Mesenchymal stem cell (in vitro differentiated cells and primary cell): ENCODE results near the gene TMEM130.
"Not testable (repeated sequence)": the region's sequence is repeated elsewhere in the genome, so short reads cannot be mapped to it uniquely, and the experiment has no call there.

Source experiments
- DNase-seq: peaks from one replicate; pipeline ENCODE4 v3.0.0-alpha.2; 2013
- H2AFZ ChIP-seq: one replicate; pipeline ENCODE4 v1.6.1; 2013; ENCODE audit warnings: low read depth, mild to moderate bottlenecking, control low read depth, inconsistent platforms, low read length, moderate library complexity
- H2AK5ac ChIP-seq: 2 replicates; pipeline ENCODE4 v1.6.1; 2013; ENCODE audit warnings: low read length, moderate library complexity, mild to moderate bottlenecking, inconsistent platforms; ENCODE audit not compliant: severe bottlenecking
- H2BK120ac ChIP-seq: one replicate; pipeline ENCODE4 v1.6.1; 2013; ENCODE audit warnings: low read depth, mild to moderate bottlenecking, inconsistent platforms, low read length, moderate library complexity
- H2BK12ac ChIP-seq, 2 experiments: one replicate each; pipeline ENCODE4 v1.6.1; 2013; ENCODE audit warnings: inconsistent platforms in 2 of 2, low read length in 2 of 2, mild to moderate bottlenecking in 2 of 2, moderate library complexity in 2 of 2, control low read depth in 1 of 2
- H2BK15ac ChIP-seq: one replicate; pipeline ENCODE4 v1.6.1; 2013; ENCODE audit warnings: mild to moderate bottlenecking, low read depth, inconsistent platforms; ENCODE audit not compliant: poor library complexity, severe bottlenecking
- H2BK5ac ChIP-seq: 2 replicates; pipeline ENCODE4 v1.6.1; 2013; ENCODE audit warnings: low read depth, mild to moderate bottlenecking, low read length, control low read depth, inconsistent platforms; ENCODE audit not compliant: poor library complexity, severe bottlenecking
- H3K14ac ChIP-seq, 2 experiments: one replicate each; pipeline ENCODE4 v1.6.1; 2013; ENCODE audit warnings: inconsistent platforms in 2 of 2, low read length in 2 of 2, control low read depth in 1 of 2, mild to moderate bottlenecking in 1 of 2, moderate library complexity in 1 of 2
- H3K18ac ChIP-seq, 2 experiments: one replicate each; pipeline ENCODE4 v1.6.1; 2013; ENCODE audit warnings: inconsistent platforms in 2 of 2, low read length in 2 of 2, control low read depth in 1 of 2, low read depth in 1 of 2, mild to moderate bottlenecking in 1 of 2
- H3K23ac ChIP-seq, 2 experiments: one replicate each; pipeline ENCODE4 v1.6.1; 2013; ENCODE audit warnings: inconsistent platforms in 2 of 2, low read length in 2 of 2, mild to moderate bottlenecking in 2 of 2, moderate library complexity in 2 of 2, control low read depth in 1 of 2
- H3K27ac ChIP-seq: 2 replicates; pipeline ENCODE4 v1.5.1; 2013; ENCODE audit warnings: mild to moderate bottlenecking, moderate library complexity, low read length, control low read depth, inconsistent platforms; ENCODE audit not compliant: poor library complexity, severe bottlenecking
- H3K27me3 ChIP-seq, 2 experiments: 2 replicates each; pipeline versions ENCODE4 v1.6.1 to v1.7.0; 2013; ENCODE audit warnings: low read length in 2 of 2, mild to moderate bottlenecking in 2 of 2, moderate library complexity in 2 of 2, control low read depth in 1 of 2, inconsistent platforms in 1 of 2; ENCODE audit not compliant: control insufficient read depth in 1 of 2, insufficient read depth in 1 of 2
- H3K36me3 ChIP-seq, 2 experiments: 2 replicates each; pipeline versions ENCODE4 v1.6.1 to v1.7.0; 2013; ENCODE audit warnings: low read length in 2 of 2, control low read depth in 1 of 2, inconsistent platforms in 1 of 2, low read depth in 1 of 2, mild to moderate bottlenecking in 1 of 2; ENCODE audit not compliant: insufficient read depth in 2 of 2, control insufficient read depth in 1 of 2
- H3K4ac ChIP-seq, 2 experiments: one replicate each; pipeline ENCODE4 v1.6.1; 2013; ENCODE audit warnings: inconsistent platforms in 2 of 2, low read length in 2 of 2, mild to moderate bottlenecking in 2 of 2, moderate library complexity in 2 of 2, control low read depth in 1 of 2, low read depth in 1 of 2
- H3K4me1 ChIP-seq: 2 replicates; pipeline ENCODE4 v1.6.1; 2013; ENCODE audit warnings: low read depth, low read length, control low read depth; ENCODE audit not compliant: control insufficient read depth, insufficient read depth
- H3K4me2 ChIP-seq: 2 replicates; pipeline ENCODE4 v1.6.1; 2013; ENCODE audit warnings: low read length, mild to moderate bottlenecking, inconsistent platforms; ENCODE audit not compliant: poor library complexity, severe bottlenecking
- H3K4me3 ChIP-seq, 2 experiments: 2 replicates each; pipeline versions ENCODE4 v1.5.1 to v1.7.0; 2013; ENCODE audit warnings: low read length in 2 of 2, mild to moderate bottlenecking in 2 of 2, control low read depth in 1 of 2, low read depth in 1 of 2; ENCODE audit not compliant: insufficient read depth in 1 of 2
- H3K79me1 ChIP-seq: replicated peaks from 2 replicates; pipeline ENCODE4 v1.6.1; 2013; ENCODE audit warnings: mild to moderate bottlenecking, control low read depth, low read length, inconsistent platforms; ENCODE audit not compliant: poor library complexity, severe bottlenecking
- H3K9ac ChIP-seq: 2 replicates; pipeline ENCODE4 v1.7.0; 2013; ENCODE audit warnings: mild to moderate bottlenecking, low read length, moderate library complexity
- H3K9me3 ChIP-seq: 2 replicates; pipeline ENCODE4 v1.7.0; 2013; ENCODE audit warnings: mild to moderate bottlenecking, low read length; ENCODE audit not compliant: control insufficient read depth
- H4K8ac ChIP-seq: one replicate; pipeline ENCODE4 v1.6.1; 2013; ENCODE audit warnings: inconsistent platforms, mild to moderate bottlenecking, low read length, moderate library complexity
- H4K91ac ChIP-seq: one replicate; pipeline ENCODE4 v1.6.1; 2013; ENCODE audit warnings: mild to moderate bottlenecking, low read length, inconsistent platforms
- WGBS: methylation state at CpG from one replicate; pipeline ENCODE4 v1.1.7; 2013; ENCODE audit warnings: mixed read lengths; 5-methylcytosine and 5-hydroxymethylcytosine counted together

Gene TMEM130

DNA sequence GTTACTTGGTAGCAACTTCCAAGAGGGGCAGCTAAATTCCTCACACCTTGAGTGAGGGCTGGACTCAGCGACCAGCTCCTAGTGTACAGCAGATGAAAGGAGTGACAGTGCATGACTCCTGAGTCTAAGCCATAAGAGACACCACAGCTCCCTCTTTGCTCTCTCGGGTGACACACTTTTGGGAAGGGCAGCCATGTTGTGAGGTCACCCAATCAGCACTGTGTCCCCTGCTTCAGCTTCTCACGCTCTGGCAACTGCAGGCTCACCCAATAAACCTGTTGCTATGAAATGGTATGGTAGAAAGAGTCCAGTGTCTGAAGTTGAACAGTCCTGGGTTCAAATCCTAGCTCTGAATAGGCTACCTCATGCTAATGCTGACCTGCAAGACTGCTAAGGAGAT, 20.9 kb downstream of the TMEM130 start:
- H3K4me2 ChIP-seq: no peak overlapping the region
- H4K8ac ChIP-seq: no peak overlapping the region
- no peak overlapping the region for H3K23ac ChIP-seq
- no peak overlapping the region for H2AFZ ChIP-seq
- H3K4me1 ChIP-seq: peaks cover 9% of the 10 kb centered on the region
- no peak for DNase-seq
- H3K4me3 ChIP-seq: no peak overlapping the region
- peaks cover 14% of the 10 kb centered on the region for H3K9me3 ChIP-seq
- H2BK5ac ChIP-seq: no peak overlapping the region
- no peak overlapping the region for H3K18ac ChIP-seq
- H3K4ac ChIP-seq: no peak overlapping the region
- no peak overlapping the region for H4K91ac ChIP-seq
- no peaks in the 10 kb centered on the region for H3K79me1 ChIP-seq
- H3K9ac ChIP-seq: no peak overlapping the region
- no peak overlapping the region for H2BK120ac ChIP-seq
- H3K27me3 ChIP-seq: peaks cover 2 to 3% of the 10 kb centered on the region in 2 experiments
- no peak overlapping the region for H2BK12ac ChIP-seq
- H3K14ac ChIP-seq: no peak overlapping the region
- H3K27ac ChIP-seq: no peak overlapping the region
- H2AK5ac ChIP-seq: no peak overlapping the region
- H2BK15ac ChIP-seq: peak overlapping the region; percentile 37
- 84% methylated on average over 3 of the region's 3 CpGs for WGBS
- no peaks in the 10 kb centered on the region for H3K36me3 ChIP-seq

DNA sequence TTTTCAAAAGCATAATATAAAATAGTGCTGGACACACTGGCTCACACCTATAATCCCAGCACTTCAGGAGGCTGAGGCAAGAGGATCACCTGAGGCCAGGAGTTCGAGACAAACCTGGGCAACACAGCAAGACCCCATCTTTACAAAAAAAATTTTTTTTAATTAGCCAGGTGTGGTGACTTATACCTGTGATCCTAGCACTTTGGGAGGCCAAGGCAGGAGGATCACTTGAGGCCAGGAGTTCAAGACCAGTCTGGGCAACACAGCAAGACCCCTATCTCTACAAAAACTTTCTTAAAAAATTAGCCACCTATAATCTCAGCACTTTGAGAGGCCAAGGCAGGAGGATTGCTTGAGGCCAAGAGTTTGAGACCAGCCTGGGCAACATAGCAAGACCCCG, 27.3 kb downstream of the TMEM130 start:
- not testable (repeated sequence) for H2AFZ ChIP-seq, H2BK5ac ChIP-seq, DNase-seq, H3K4me3 ChIP-seq, H3K23ac ChIP-seq, H2BK12ac ChIP-seq, H3K14ac ChIP-seq, H2BK120ac ChIP-seq, H3K18ac ChIP-seq, H3K9ac ChIP-seq, H3K4me2 ChIP-seq, H3K9me3 ChIP-seq, H3K4me1 ChIP-seq, H2BK15ac ChIP-seq, H3K27ac ChIP-seq, H2AK5ac ChIP-seq, H3K36me3 ChIP-seq, H4K91ac ChIP-seq, H3K27me3 ChIP-seq, H3K4ac ChIP-seq, H4K8ac ChIP-seq, H3K79me1 ChIP-seq
- WGBS: 54% methylated on average over 2 of the region's 2 CpGs

DNA sequence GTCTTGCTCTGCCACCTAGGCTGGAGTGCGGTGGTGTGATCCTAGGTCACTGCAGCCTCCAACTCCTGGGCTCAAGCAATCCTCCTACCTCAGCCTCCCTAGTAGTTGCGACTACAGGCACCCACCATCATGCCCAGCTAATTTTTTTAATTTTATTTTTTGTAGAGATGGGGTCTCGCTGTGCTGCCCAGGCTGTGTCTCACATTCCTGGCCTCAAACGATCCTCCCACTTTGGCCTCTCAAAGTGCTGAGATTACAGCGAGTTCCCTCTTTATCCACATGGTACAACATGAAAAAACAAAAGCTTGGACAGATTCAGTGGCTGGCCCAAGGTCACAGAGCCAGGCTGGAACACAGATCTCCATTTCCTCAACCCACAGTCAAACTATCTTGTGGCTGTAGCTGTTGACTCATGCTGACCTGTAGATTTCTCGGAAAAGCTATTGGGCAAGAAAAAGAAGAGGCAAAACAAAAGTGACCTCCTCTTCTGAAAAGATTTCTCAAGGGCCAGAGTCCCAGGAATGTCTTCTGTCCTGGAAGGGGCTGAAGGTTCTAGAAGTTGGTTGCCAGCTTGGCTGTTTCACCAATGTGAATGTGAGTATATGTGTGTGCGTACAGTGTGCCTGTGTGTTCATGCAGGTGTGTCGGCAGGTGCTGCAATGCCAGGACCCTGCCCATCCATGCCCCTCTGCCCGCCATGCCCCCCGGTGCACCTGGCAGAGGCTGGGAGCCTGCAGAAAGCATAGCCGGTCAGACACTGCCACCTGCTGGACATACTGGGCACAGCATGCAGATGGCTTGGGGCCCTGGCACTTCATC, 28.4 kb downstream of the TMEM130 start:
- no peak overlapping the region for H2BK5ac ChIP-seq

DNA sequence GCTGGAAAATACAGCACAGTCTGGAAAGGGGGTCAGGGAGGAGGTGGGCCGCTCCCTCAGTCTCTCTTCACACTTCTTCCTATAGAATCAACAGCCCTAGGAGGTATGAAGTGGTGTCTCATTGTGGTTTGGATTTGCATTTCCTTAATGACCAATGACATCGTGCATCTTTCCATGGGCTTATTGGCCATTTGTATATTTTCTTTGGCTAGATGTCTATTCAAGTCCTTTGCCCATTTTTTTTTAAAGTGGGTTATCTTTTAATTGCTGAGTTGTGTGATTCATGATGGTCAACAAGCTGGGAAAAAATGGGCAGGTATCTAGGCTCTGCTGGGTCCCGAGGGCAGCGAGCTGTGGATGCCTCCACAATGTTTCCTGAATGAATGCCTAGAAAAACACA, 29.1 kb downstream of the TMEM130 start:
- Histone ChIP-seq H4K91ac (no peak overlapping the region), H3K4me1 (peaks cover 8% of the 10 kb centered on the region), H3K14ac (no peak overlapping the region), H2AK5ac (no peak overlapping the region), H3K4ac (no peak overlapping the region), H3K9me3 (no peaks in the 10 kb centered on the region), H3K36me3 (no peaks in the 10 kb centered on the region), H3K4me2 (no peak overlapping the region), H3K9ac (no peak overlapping the region), H3K79me1 (no peaks in the 10 kb centered on the region), H4K8ac (no peak overlapping the region), H3K27me3 (peaks cover 9 to 16% of the 10 kb centered on the region in 2 experiments), H3K4me3 (no peak overlapping the region), H2BK12ac (no peak overlapping the region), H2BK5ac (no peak overlapping the region), H3K18ac (no peak overlapping the region), H3K23ac (no peak overlapping the region), H2BK15ac (no peak overlapping the region), H2BK120ac (no peak overlapping the region), H3K27ac (no peak overlapping the region), H2AFZ (no peak overlapping the region)
- no peak for DNase-seq
- WGBS: 66% methylated on average over 3 of the region's 4 CpGs

More for the DNA sequence above, 28.4 kb downstream of the TMEM130 start:
- no peak overlapping the region for H4K91ac ChIP-seq
- no peaks in the 10 kb centered on the region for H3K9me3 ChIP-seq
- no peak overlapping the region for H2BK15ac ChIP-seq
- H3K23ac ChIP-seq: no peak overlapping the region
- no peak overlapping the region for H3K4me2 ChIP-seq
- H3K4me1 ChIP-seq: peaks cover 8% of the 10 kb centered on the region
- DNase-seq: peak; percentile 93
- peaks cover 9 to 12% of the 10 kb centered on the region in 2 experiments for H3K27me3 ChIP-seq
- no peak overlapping the region for H3K27ac ChIP-seq
- H3K4ac ChIP-seq: no peak overlapping the region
- WGBS: 42% methylated on average over 10 of the region's 11 CpGs
- peak overlapping the region; percentile 49 for H4K8ac ChIP-seq
- no peaks in the 10 kb centered on the region for H3K79me1 ChIP-seq
- no peak overlapping the region for H2BK12ac ChIP-seq
- H2AK5ac ChIP-seq: no peak overlapping the region
- H3K18ac ChIP-seq: peak overlapping the region in 1 of 2 experiments; percentile 17
- no peaks in the 10 kb centered on the region for H3K36me3 ChIP-seq
- H3K4me3 ChIP-seq: peak overlapping the region in 1 of 2 experiments; percentile 26
- no peak overlapping the region for H3K14ac ChIP-seq
- H2AFZ ChIP-seq: no peak overlapping the region
- H2BK120ac ChIP-seq: no peak overlapping the region
- H3K9ac ChIP-seq: peak overlapping the region; percentile 32
